Caco-2 (cell line): ENCODE results near the gene RNF4. TPM values are rescaled to one million over a fixed set of nuclear protein-coding genes. Genes with fewer than 3 reads are reported as not detected.
"Not testable (repeated sequence)": the region's sequence is repeated elsewhere in the genome, so short reads cannot be mapped to it uniquely, and the experiment has no call there.

Experiments
- BruUV-seq: library from RNA; stranded (reverse); fragments of 400-500 nt; replicated peaks from 2 replicates; lab custom pipeline; 2021; lab: Mats Ljungman, UMichigan
- CTCF ChIA-PET: fragments of 300-600 bp; sonication (Branson Sonifier 250); formaldehyde crosslinking; loops from one replicate; lab custom pipeline; 2022; ENCODE audit warnings: antibody characterized with exemption; lab: Charles Lee
- POLR2A ChIA-PET: fragments of 300-600 bp; sonication (Branson Sonifier 250); formaldehyde crosslinking; loops from one replicate; lab custom pipeline; 2022; ENCODE audit warnings: antibody characterized with exemption; lab: Charles Lee
- DNase-seq, 2 experiments: peaks; one replicate each; pipeline versions ENCODE4 v3.0.0 to v3.0.0-alpha.2; 2020 to 2022
- H3K27me3 ChIP-seq: replicated peaks from 2 replicates; pipeline ENCODE4 v1.6.0; 2011; ENCODE audit warnings: low read length; ENCODE audit not compliant: control insufficient read depth, insufficient read depth
- H3K36me3 ChIP-seq: 2 replicates; pipeline ENCODE4 v1.5.1; 2011; ENCODE audit warnings: low read length; ENCODE audit not compliant: control insufficient read depth, insufficient read depth
- H3K4me1 ChIP-seq: fragments of 250-450 bp; sonication (Bioruptor Pico); 2 replicates; pipeline ENCODE4 v1.5.1; 2020; ENCODE audit warnings: mild to moderate bottlenecking
- H3K4me3 ChIP-seq: 2 replicates; pipeline ENCODE4 v1.5.1; 2011; ENCODE audit warnings: low read depth, mild to moderate bottlenecking, control low read depth, low read length
- H3K9me3 ChIP-seq: fragments of 250-450 bp; sonication (Bioruptor Pico); 2 replicates; pipeline ENCODE4 v1.5.1; 2020; ENCODE audit warnings: mild to moderate bottlenecking, moderate library complexity
- H3K27ac Mint-ChIP-seq: one replicate; pipeline ENCODE4 v1.8.0; 2022; ENCODE audit warnings: mixed read lengths; ENCODE audit not compliant: unreplicated experiment
- H3K27me3 Mint-ChIP-seq: one replicate; pipeline ENCODE4 v1.8.0; 2022; ENCODE audit warnings: mixed read lengths; ENCODE audit not compliant: insufficient read depth, unreplicated experiment
- H3K36me3 Mint-ChIP-seq: one replicate; pipeline ENCODE4 v1.8.0; 2022; ENCODE audit warnings: mild to moderate bottlenecking, mixed read lengths; ENCODE audit not compliant: insufficient read depth, unreplicated experiment
- H3K4me1 Mint-ChIP-seq: one replicate; pipeline ENCODE4 v1.8.0; 2022; ENCODE audit warnings: low read depth, mixed read lengths; ENCODE audit not compliant: unreplicated experiment
- H3K4me3 Mint-ChIP-seq: one replicate; pipeline ENCODE4 v1.8.0; 2022; ENCODE audit warnings: mild to moderate bottlenecking, moderate library complexity, mixed read lengths; ENCODE audit not compliant: unreplicated experiment
- H3K9me3 Mint-ChIP-seq: one replicate; pipeline ENCODE4 v1.8.0; 2022; ENCODE audit warnings: mixed read lengths; ENCODE audit not compliant: unreplicated experiment
- intact Hi-C: fragments of 100-400 bp; cut with micrococcal nuclease; formaldehyde crosslinking; loops from one replicate; pipeline ENCODE4 v1.10.0; 2022; ENCODE audit not compliant: unreplicated experiment
- total RNA-seq: library from RNA; stranded (reverse); gene quantifications from 2 replicates; pipeline ENCODE4 v1.2.3, GENCODE V29; 2022
- TF ChIP-seq, protein P1 (sequence below), 2 experiments: fragments of 200-600 bp in 1 of 2; IDR thresholded peaks; 1 replicate in 1 of 2; 2 replicates in 1 of 2; pipeline versions ENCODE4 v1.5.1 to v1.8.0; 2011 to 2022; ENCODE audit warnings: antibody characterized with exemption in 1 of 2, control low read depth in 1 of 2, inconsistent platforms in 1 of 2, low read depth in 1 of 2, low read length in 1 of 2, mild to moderate bottlenecking in 1 of 2, moderate library complexity in 1 of 2; ENCODE audit not compliant: insufficient read depth in 1 of 2, severe bottlenecking in 1 of 2, unreplicated experiment in 1 of 2

Gene RNF4
- total RNA-seq, 1 experiment from 2014 or later, result 75.4 TPM

- ChIA-PET CTCF (interaction anchor here (0.5 kb wide), 3 partner anchors 9 to 249 kb away, joined by 3 to 6 read pairs (median 5); no protein-coding TSS in a partner anchor), POLR2A (interaction anchor here (0.5 kb wide), 1 partner anchor 10 kb away, joined by 3 read pairs; no protein-coding TSS in a partner anchor)
- BruUV-seq, result no TSS peak
- Histone ChIP-seq H3K4me3 (no peak overlapping the region), H3K9me3 (no peaks in the 10 kb centered on the region), H3K4me1 (no peaks in the 10 kb centered on the region), H3K36me3 (no peaks in the 10 kb centered on the region; the same call in 1 of the 2 replicates), H3K27me3 (no peaks in the 10 kb centered on the region)
- DNase-seq, result no peak
- no peaks in the 10 kb centered on the region for H3K9me3 Mint-ChIP-seq
- TF ChIP-seq, protein P1, sequence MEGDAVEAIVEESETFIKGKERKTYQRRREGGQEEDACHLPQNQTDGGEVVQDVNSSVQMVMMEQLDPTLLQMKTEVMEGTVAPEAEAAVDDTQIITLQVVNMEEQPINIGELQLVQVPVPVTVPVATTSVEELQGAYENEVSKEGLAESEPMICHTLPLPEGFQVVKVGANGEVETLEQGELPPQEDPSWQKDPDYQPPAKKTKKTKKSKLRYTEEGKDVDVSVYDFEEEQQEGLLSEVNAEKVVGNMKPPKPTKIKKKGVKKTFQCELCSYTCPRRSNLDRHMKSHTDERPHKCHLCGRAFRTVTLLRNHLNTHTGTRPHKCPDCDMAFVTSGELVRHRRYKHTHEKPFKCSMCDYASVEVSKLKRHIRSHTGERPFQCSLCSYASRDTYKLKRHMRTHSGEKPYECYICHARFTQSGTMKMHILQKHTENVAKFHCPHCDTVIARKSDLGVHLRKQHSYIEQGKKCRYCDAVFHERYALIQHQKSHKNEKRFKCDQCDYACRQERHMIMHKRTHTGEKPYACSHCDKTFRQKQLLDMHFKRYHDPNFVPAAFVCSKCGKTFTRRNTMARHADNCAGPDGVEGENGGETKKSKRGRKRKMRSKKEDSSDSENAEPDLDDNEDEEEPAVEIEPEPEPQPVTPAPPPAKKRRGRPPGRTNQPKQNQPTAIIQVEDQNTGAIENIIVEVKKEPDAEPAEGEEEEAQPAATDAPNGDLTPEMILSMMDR (IDR thresholded peaks at IDR 0.05; ENCODE audit: insufficient read depth in 1 of 2, low read depth in 1 of 2, low read length in 1 of 2, severe bottlenecking in 1 of 2, unreplicated experiment in 1 of 2), result no peak
- H3K4me1 Mint-ChIP-seq, result no peaks in the 10 kb centered on the region
- intact Hi-C loops, result no loop called here
- H3K27ac Mint-ChIP-seq, result no peak overlapping the region
- peaks cover 81% of the 10 kb centered on the region for H3K36me3 Mint-ChIP-seq
- H3K4me3 Mint-ChIP-seq, result no peak overlapping the region
- H3K27me3 Mint-ChIP-seq, result no peaks in the 10 kb centered on the region
Observed at GRCh38 chr4:2512396-2513135, 43.7 kb downstream of the RNF4 start.

DNA sequence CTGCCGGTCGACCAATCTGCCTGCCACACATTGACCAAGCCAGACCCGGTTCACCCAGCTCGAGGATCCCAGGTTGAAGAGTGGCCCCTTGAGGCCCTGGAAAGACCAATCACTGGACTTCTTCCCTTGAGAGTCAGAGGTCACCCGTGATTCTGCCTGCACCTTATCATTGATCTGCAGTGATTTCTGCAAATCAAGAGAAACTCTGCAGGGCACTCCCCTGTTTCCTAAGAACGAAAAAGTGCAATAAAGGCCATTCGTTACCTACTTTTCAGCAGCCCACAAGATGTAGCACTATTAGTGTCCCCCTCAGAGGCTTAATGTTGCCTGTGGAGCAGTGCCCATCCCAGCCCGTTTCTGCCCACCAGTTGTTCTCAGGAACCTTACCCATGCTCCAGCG, 45.3 kb downstream of the RNF4 start:
- BruUV-seq, CTCF ChIA-PET, H3K4me1 Mint-ChIP-seq, H3K27me3 ChIP-seq, H3K27ac Mint-ChIP-seq, intact Hi-C loops, H3K4me3 Mint-ChIP-seq, H3K9me3 ChIP-seq, POLR2A ChIA-PET, H3K9me3 Mint-ChIP-seq, DNase-seq, H3K27me3 Mint-ChIP-seq, H3K4me3 ChIP-seq, H3K36me3 ChIP-seq, H3K4me1 ChIP-seq: not testable (repeated sequence)
- peaks cover 73% of the 10 kb centered on the region for H3K36me3 Mint-ChIP-seq

DNA sequence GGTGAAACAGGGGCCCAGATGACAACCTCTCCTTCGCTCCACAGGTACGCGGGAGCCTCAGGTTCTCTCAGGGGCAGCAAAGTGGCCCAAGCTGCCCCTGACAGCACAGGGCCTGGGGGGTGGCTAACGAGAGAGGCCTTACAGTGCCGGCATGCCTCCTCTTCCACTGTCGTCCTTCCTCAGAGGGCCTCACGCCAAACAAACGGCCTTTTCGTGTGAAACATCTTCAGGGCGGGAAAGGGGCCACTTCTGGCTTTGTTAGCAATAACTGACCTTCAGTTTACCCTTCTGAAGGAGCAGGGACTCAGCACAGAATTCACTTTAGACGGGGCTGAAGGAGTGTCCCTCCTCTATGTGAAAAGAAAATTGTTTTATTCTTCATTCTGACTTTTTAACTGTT, 46.0 kb downstream of the RNF4 start:
- DNase-seq, H3K4me1 ChIP-seq, H3K36me3 ChIP-seq, H3K27ac Mint-ChIP-seq, H3K4me3 Mint-ChIP-seq, intact Hi-C loops, H3K9me3 Mint-ChIP-seq, H3K9me3 ChIP-seq, H3K4me3 ChIP-seq, H3K27me3 Mint-ChIP-seq, POLR2A ChIA-PET, H3K4me1 Mint-ChIP-seq, H3K27me3 ChIP-seq, BruUV-seq, CTCF ChIA-PET: not testable (repeated sequence)
- H3K36me3 Mint-ChIP-seq, result peaks cover 65% of the 10 kb centered on the region

DNA sequence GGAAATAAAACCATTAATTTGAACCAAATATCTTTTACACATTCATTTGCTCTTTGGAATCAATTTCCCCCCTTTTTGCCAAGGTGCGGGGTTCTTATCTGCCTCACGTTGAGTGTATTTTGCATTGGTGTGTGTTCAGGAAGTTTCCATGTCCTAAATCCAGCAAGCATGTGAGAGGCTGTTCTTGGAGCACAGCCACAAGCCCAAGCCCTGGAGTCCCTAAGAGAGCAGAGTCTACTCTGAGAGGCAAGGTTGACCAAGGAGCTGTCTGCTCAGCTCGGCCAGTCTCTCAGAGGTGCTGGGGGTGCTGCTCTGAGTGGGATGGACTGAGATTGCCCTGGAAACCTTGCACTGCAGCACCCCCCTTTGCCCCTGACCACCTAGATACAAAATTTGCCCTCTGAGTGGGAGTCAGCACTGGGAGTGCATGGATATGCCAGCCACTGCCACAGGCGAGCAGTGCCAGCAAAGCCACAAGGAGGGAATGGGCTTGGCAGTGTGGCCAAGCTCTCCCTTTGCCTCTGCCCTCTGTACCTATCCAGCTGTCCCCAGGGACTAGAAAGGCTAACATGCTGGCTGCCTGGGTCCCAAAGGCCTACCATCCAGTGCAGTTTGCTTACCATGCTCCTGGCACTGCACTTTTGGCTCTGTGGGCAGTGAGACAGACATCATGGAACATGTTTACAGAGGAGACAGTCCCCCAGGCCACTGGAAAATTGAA, 47.1 kb downstream of the RNF4 start:
- H3K4me1 Mint-ChIP-seq, result no peaks in the 10 kb centered on the region
- H3K36me3 Mint-ChIP-seq, result peaks cover 58% of the 10 kb centered on the region
- Histone ChIP-seq H3K9me3 (no peaks in the 10 kb centered on the region), H3K4me3 (no peak overlapping the region), H3K4me1 (no peaks in the 10 kb centered on the region), H3K27me3 (no peaks in the 10 kb centered on the region), H3K36me3 (no peaks in the 10 kb centered on the region; the same call in 1 of the 2 replicates)
- H3K4me3 Mint-ChIP-seq, result no peak overlapping the region
- ChIA-PET POLR2A (no interaction called here), CTCF (interaction anchor here (0.5 kb wide), 1 partner anchor 13 kb away, joined by 3 read pairs; no protein-coding TSS in a partner anchor)
- no peak for DNase-seq
- no peaks in the 10 kb centered on the region for H3K27me3 Mint-ChIP-seq
- TF ChIP-seq, protein P1 (IDR thresholded peaks at IDR 0.05; ENCODE audit: insufficient read depth in 1 of 2, low read depth in 1 of 2, low read length in 1 of 2, severe bottlenecking in 1 of 2, unreplicated experiment in 1 of 2), result no peak
- BruUV-seq, result no TSS peak
- H3K27ac Mint-ChIP-seq, result no peak overlapping the region
- intact Hi-C loops, result no loop called here
- no peaks in the 10 kb centered on the region for H3K9me3 Mint-ChIP-seq
